Right cardiac atrium (tissue), 5 donors: Measurements from ENCODE around the gene GRIP2. TPM values are rescaled to one million over a fixed set of nuclear protein-coding genes. Genes with fewer than 3 reads are reported as not detected.

ENCODE experiments used
- ATAC-seq, 2 donors: fragments of 200-7000 bp; cut with Tn5 transposase; one replicate each; pipeline versions ENCODE4 v1.8.0 to v1.9.1; 2020; ENCODE audit warnings: moderate library complexity in 2 of 2, mild to moderate bottlenecking in 1 of 2
- DNase-seq, 3 donors: peaks; one replicate each; pipeline ENCODE4 v3.0.0-alpha.2; 2020
- H3K27ac ChIP-seq: one replicate; pipeline ENCODE4 v1.5.1; 2013; ENCODE audit warnings: mild to moderate bottlenecking, low read length, control low read depth, moderate library complexity
- H3K27me3 ChIP-seq: one replicate; pipeline ENCODE4 v1.6.1; 2013; ENCODE audit not compliant: control insufficient read depth, insufficient read depth
- H3K4me1 ChIP-seq: one replicate; pipeline ENCODE4 v1.6.1; 2013; ENCODE audit warnings: low read length; ENCODE audit not compliant: control insufficient read depth, insufficient read depth
- H3K4me3 ChIP-seq: one replicate; pipeline ENCODE4 v1.5.1; 2013; ENCODE audit warnings: low read length, control low read depth
- H3K9me3 ChIP-seq: one replicate; pipeline ENCODE4 v1.6.1; 2013; ENCODE audit warnings: low read length; ENCODE audit not compliant: control insufficient read depth
- WGBS: extraction: QIAGEN DNeasy Blood & Tissue Kit; methylation state at CpG from one replicate; pipeline ENCODE4 v1.1.7; 2013; 5-methylcytosine and 5-hydroxymethylcytosine counted together
- intact Hi-C, 4 donors: fragments of 100-400 bp; cut with DNase I; formaldehyde crosslinking; loops; one replicate each; pipeline versions ENCODE4 v1.11.0 to v1.14.0; 2022 to 2023
- polyA plus RNA-seq: library from polyadenylated mRNA; stranded (reverse); fragments of 200-250 nt; gene quantifications from one replicate; pipeline ENCODE4 v1.2.3, GENCODE V29; 2013
- total RNA-seq, 4 donors: library from RNA; stranded (reverse); fragmentation: NEBNext Ultra II Directional; extraction: Animal tissue kit (Norgen Biotek cat#: 25700); gene quantifications; one replicate each; pipeline ENCODE4 v1.2.1, GENCODE V29; 2021
- donor health status: healthy with polysubstance abuse.
- donor health status: DM: no; HTN: yes; CAD: no.
- donor health status: DM: no; HTN: no; CAD: no.
- donor health status: DM: no; HTN: yes; CAD: no; lungs with severe emphysema.
- donor health status: DM: yes; HTN: yes; CAD: no.

Gene GRIP2
- total and polyA plus RNA-seq, 5 donors, result 8.7 to 14.5 (median 11.8) TPM

GRCh38 chr3:14561051-14561960 is 21.2 kb upstream of the GRIP2 start:
- no peak overlapping the region for H3K4me3 ChIP-seq
- H3K4me1 ChIP-seq, result peaks cover 4% of the 10 kb centered on the region
- WGBS, result 68% methylated on average over 8 of the region's 8 CpGs
- DNase-seq, result no peak
- H3K9me3 ChIP-seq, result no peaks in the 10 kb centered on the region
- ATAC-seq, result no peak
- no peak overlapping the region for H3K27ac ChIP-seq
- intact Hi-C loops, result no loop called here
- H3K27me3 ChIP-seq, result no peaks in the 10 kb centered on the region

GRCh38 chr3:14560110-14560509 is 20.0 kb upstream of the GRIP2 start:
- no peak overlapping the region for H3K4me3 ChIP-seq
- no peak overlapping the region for H3K27ac ChIP-seq
- no peaks in the 10 kb centered on the region for H3K9me3 ChIP-seq
- ATAC-seq (no peak), DNase-seq (no peak)
- no peaks in the 10 kb centered on the region for H3K27me3 ChIP-seq
- WGBS, result 70% methylated on average over 4 of the region's 4 CpGs
- peaks cover 6% of the 10 kb centered on the region for H3K4me1 ChIP-seq
- intact Hi-C loops, result no loop called here

GRCh38 chr3:14558029-14558428 is 17.9 kb upstream of the GRIP2 start:
- Histone ChIP-seq H3K9me3 (no peaks in the 10 kb centered on the region), H3K27ac (no peak overlapping the region), H3K27me3 (no peaks in the 10 kb centered on the region), H3K4me3 (no peak overlapping the region), H3K4me1 (peaks cover 6% of the 10 kb centered on the region)
- ATAC-seq, result no peak
- 94% methylated on average over 9 of the region's 9 CpGs for WGBS
- no peak for DNase-seq
- intact Hi-C loops, result no loop called here

GRCh38 chr3:14555835-14556234 is 15.7 kb upstream of the GRIP2 start:
- DNase-seq (peak; percentile 37 to 78 (median 71)), ATAC-seq (peak; percentile 67 to 81)
- 29% methylated on average over 22 of the region's 22 CpGs for WGBS
- H3K4me1 ChIP-seq, result peaks cover 6% of the 10 kb centered on the region
- no peaks in the 10 kb centered on the region for H3K27me3 ChIP-seq
- H3K9me3 ChIP-seq, result no peaks in the 10 kb centered on the region
- peak overlapping the region; percentile 7 for H3K27ac ChIP-seq
- intact Hi-C loops, result no loop called here
- peak overlapping the region; percentile 34 for H3K4me3 ChIP-seq

- no peaks in the 10 kb centered on the region for H3K27me3 ChIP-seq
- no peak overlapping the region for H3K4me3 ChIP-seq
- no peak for DNase-seq
- H3K9me3 ChIP-seq, result no peaks in the 10 kb centered on the region
- peak; percentile 17 to 18 for ATAC-seq
- intact Hi-C loops, result no loop called here
- no peak overlapping the region for H3K27ac ChIP-seq
- H3K4me1 ChIP-seq, result peaks cover 6% of the 10 kb centered on the region
- 68% methylated on average over 3 of the region's 3 CpGs for WGBS
Measured at GRCh38 chr3:14554715-14555114, 14.6 kb upstream of the GRIP2 start.

- Histone ChIP-seq H3K27ac (no peak overlapping the region), H3K9me3 (no peaks in the 10 kb centered on the region), H3K27me3 (no peaks in the 10 kb centered on the region), H3K4me3 (no peak overlapping the region), H3K4me1 (peaks cover 6% of the 10 kb centered on the region)
- peak in 1 of 2 donors; percentile 24 for ATAC-seq
- WGBS, result 46% methylated on average over 5 of the region's 5 CpGs
- intact Hi-C loops, result no loop called here
- DNase-seq, result peak in 1 of 3 donors; percentile 7
Measured at GRCh38 chr3:14553871-14554270, 13.7 kb upstream of the GRIP2 start.

GRCh38 chr3:14552717-14553116 is 12.6 kb upstream of the GRIP2 start:
- ATAC-seq, result no peak
- no peak overlapping the region for H3K4me3 ChIP-seq
- 95% methylated on average over 4 of the region's 4 CpGs for WGBS
- peaks cover 6% of the 10 kb centered on the region for H3K4me1 ChIP-seq
- H3K27ac ChIP-seq, result no peak overlapping the region
- H3K27me3 ChIP-seq, result no peaks in the 10 kb centered on the region
- intact Hi-C loops, result no loop called here
- no peaks in the 10 kb centered on the region for H3K9me3 ChIP-seq
- no peak for DNase-seq

GRCh38 chr3:14552041-14552648 is 12.0 kb upstream of the GRIP2 start:
- no peak for ATAC-seq
- Histone ChIP-seq H3K27me3 (no peaks in the 10 kb centered on the region), H3K27ac (no peak overlapping the region), H3K4me3 (no peak overlapping the region), H3K4me1 (peaks cover 6% of the 10 kb centered on the region), H3K9me3 (no peaks in the 10 kb centered on the region)
- WGBS, result 89% methylated on average over 8 of the region's 8 CpGs
- DNase-seq, result peak in 1 of 3 donors; percentile 15
- intact Hi-C loops, result no loop called here

GRCh38 chr3:14550651-14551611 is 10.8 kb upstream of the GRIP2 start:
- WGBS, result 60% methylated on average over 24 of the region's 24 CpGs
- intact Hi-C loops, result no loop called here
- no peaks in the 10 kb centered on the region for H3K4me1 ChIP-seq
- no peaks in the 10 kb centered on the region for H3K27me3 ChIP-seq
- DNase-seq (peak in 2 of 3 donors; percentile 37 to 56), ATAC-seq (no peak)
- no peak overlapping the region for H3K4me3 ChIP-seq
- no peaks in the 10 kb centered on the region for H3K9me3 ChIP-seq
- H3K27ac ChIP-seq, result peak overlapping the region; percentile 6

GRCh38 chr3:14550181-14550580 is 10.0 kb upstream of the GRIP2 start:
- 92% methylated on average over 6 of the region's 6 CpGs for WGBS
- ATAC-seq (no peak), DNase-seq (peak in 1 of 3 donors; percentile 4)
- H3K4me3 ChIP-seq, result no peak overlapping the region
- intact Hi-C loops, result no loop called here
- H3K9me3 ChIP-seq, result no peaks in the 10 kb centered on the region
- H3K27me3 ChIP-seq, result no peaks in the 10 kb centered on the region
- H3K27ac ChIP-seq, result no peak overlapping the region
- H3K4me1 ChIP-seq, result no peaks in the 10 kb centered on the region
